Measurements from ENCODE around the gene PDE9A.

Gene PDE9A

DNA sequence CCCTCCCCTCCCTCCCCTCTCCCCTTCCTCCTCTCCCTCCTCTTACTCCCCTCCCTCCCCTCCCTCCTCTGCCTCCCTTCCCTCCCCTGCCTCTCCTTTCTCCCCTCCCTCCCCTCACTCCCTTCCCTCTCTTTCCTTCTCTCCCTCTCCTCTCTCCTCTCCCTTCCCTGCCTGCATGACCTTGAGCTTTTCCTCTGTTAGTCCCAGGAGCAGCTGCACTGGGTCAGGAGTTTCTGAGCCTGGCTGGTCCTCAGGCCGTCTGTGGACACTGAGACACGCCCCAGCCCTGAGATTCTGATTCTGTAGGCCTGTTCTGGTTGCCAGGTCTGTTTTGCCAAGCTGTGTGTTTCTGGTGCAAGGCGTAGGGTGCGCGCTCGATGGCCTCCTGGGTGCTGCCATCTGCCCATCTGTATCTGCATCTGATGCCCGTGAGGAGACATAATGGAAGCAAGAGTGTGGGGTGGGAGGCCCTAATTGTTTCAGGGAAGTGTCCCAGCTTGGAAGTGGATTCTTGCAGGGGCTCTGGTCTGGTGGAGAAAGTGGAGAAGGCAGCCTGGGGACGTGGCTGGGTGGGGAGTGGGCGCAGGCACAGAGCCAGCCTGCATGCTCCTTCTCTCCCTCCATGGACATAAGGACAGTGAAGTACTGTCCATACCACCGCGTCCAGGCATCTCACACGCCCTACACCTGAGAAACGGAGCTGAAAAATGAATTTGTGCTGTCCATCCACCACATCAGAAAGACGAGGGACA lies 128.7 kb downstream of the PDE9A start:
- Histone ChIP-seq H3K4me3 (ENCODE audit: low read depth in 1 of 2, low read length in 2 of 2) (no peak overlapping the region), H3K9me3 (ENCODE audit: insufficient read depth, low read length, severe bottlenecking) (no peaks in the 10 kb centered on the region), H3K27me3 (ENCODE audit: insufficient read depth, low read length, poor library complexity) (no peaks in the 10 kb centered on the region), H3K9ac (ENCODE audit: low read depth, low read length) (no peak overlapping the region), H3K36me3 (ENCODE audit: insufficient read depth, low read length) (no peaks in the 10 kb centered on the region), H2AFZ (ENCODE audit: low read depth, low read length) (no peak overlapping the region), H3K27ac (ENCODE audit: low read length) (no peak overlapping the region), H3K79me2 (ENCODE audit: insufficient read depth, low read length) (no peaks in the 10 kb centered on the region), H3K4me1 (ENCODE audit: insufficient read depth, low read length) (peaks cover 12% of the 10 kb centered on the region), H4K20me1 (ENCODE audit: insufficient read depth, low read length) (no peaks in the 10 kb centered on the region), H3K4me2 (ENCODE audit: insufficient read depth, low read length) (no peak overlapping the region)
- DNase-seq = no peak
- TF ChIP-seq EZH2 (IDR thresholded peaks at IDR 0.05; ENCODE audit: borderline replicate concordance, low read depth, low read length, severe bottlenecking) = no peak
- no peak for TF ChIP-seq CTCF (IDR thresholded peaks at IDR 0.05; ENCODE audit: borderline replicate concordance, extremely low read depth, low read length, poor library complexity, severe bottlenecking)
- no peak for ATAC-seq (ENCODE audit: insufficient read depth, low read depth)

- no peaks in the 10 kb centered on the region for H3K36me3 ChIP-seq (ENCODE audit: insufficient read depth, low read length)
- H4K20me1 ChIP-seq (ENCODE audit: insufficient read depth, low read length) = no peaks in the 10 kb centered on the region
- H3K27ac ChIP-seq (ENCODE audit: low read length) = no peak overlapping the region
- no peak overlapping the region for H3K9ac ChIP-seq (ENCODE audit: low read depth, low read length)
- no peaks in the 10 kb centered on the region for H3K79me2 ChIP-seq (ENCODE audit: insufficient read depth, low read length)
- DNase-seq (no peak), ATAC-seq (ENCODE audit: insufficient read depth, low read depth) (no peak)
- no peaks in the 10 kb centered on the region for H3K9me3 ChIP-seq (ENCODE audit: insufficient read depth, low read length, severe bottlenecking)
- no peak overlapping the region for H3K4me3 ChIP-seq (ENCODE audit: low read depth in 1 of 2, low read length in 2 of 2)
- H3K4me2 ChIP-seq (ENCODE audit: insufficient read depth, low read length) = no peak overlapping the region
- no peak overlapping the region for H2AFZ ChIP-seq (ENCODE audit: low read depth, low read length)
- no peaks in the 10 kb centered on the region for H3K27me3 ChIP-seq (ENCODE audit: insufficient read depth, low read length, poor library complexity)
- peaks cover 12% of the 10 kb centered on the region for H3K4me1 ChIP-seq (ENCODE audit: insufficient read depth, low read length)
- TF ChIP-seq CTCF (IDR thresholded peaks at IDR 0.05; ENCODE audit: borderline replicate concordance, extremely low read depth, low read length, poor library complexity, severe bottlenecking) (no peak), EZH2 (IDR thresholded peaks at IDR 0.05; ENCODE audit: borderline replicate concordance, low read depth, low read length, severe bottlenecking) (no peak)
Measured at GRCh38 chr21:42782723-42783242, 129.4 kb downstream of the PDE9A start.

GRCh38 chr21:42784276-42784675 lies 130.9 kb downstream of the PDE9A start:
- H3K27me3 ChIP-seq (ENCODE audit: insufficient read depth, low read length, poor library complexity) = no peaks in the 10 kb centered on the region

More at GRCh38 chr21:42784276-42784675, 130.9 kb downstream of the PDE9A start:
- no peaks in the 10 kb centered on the region for H3K36me3 ChIP-seq (ENCODE audit: insufficient read depth, low read length)
- no peaks in the 10 kb centered on the region for H3K9me3 ChIP-seq (ENCODE audit: insufficient read depth, low read length, severe bottlenecking)
- H2AFZ ChIP-seq (ENCODE audit: low read depth, low read length) = peak overlapping the region; percentile 88
- H3K27ac ChIP-seq (ENCODE audit: low read length) = peak overlapping the region; percentile 83
- ATAC-seq (ENCODE audit: insufficient read depth, low read depth) (no peak), DNase-seq (no peak)
- no peak for TF ChIP-seq EZH2 (IDR thresholded peaks at IDR 0.05; ENCODE audit: borderline replicate concordance, low read depth, low read length, severe bottlenecking)
- TF ChIP-seq CTCF (IDR thresholded peaks at IDR 0.05; ENCODE audit: borderline replicate concordance, extremely low read depth, low read length, poor library complexity, severe bottlenecking) = no peak
- H3K4me2 ChIP-seq (ENCODE audit: insufficient read depth, low read length) = peak overlapping the region; percentile 59
- peak overlapping the region; percentile 52 for H3K9ac ChIP-seq (ENCODE audit: low read depth, low read length)
- H4K20me1 ChIP-seq (ENCODE audit: insufficient read depth, low read length) = no peaks in the 10 kb centered on the region
- H3K4me1 ChIP-seq (ENCODE audit: insufficient read depth, low read length) = peaks cover 12% of the 10 kb centered on the region
- H3K4me3 ChIP-seq (ENCODE audit: low read depth in 1 of 2, low read length in 2 of 2) = peak overlapping the region in 1 of 2 experiments; percentile 44; a peak in 2 of 4 replicates
- H3K79me2 ChIP-seq (ENCODE audit: insufficient read depth, low read length) = no peaks in the 10 kb centered on the region

All from DND-41 (cell line).